ENCODE results near the gene POLR1E. TPM values are rescaled to one million over a fixed set of nuclear protein-coding genes. Genes with fewer than 3 reads are reported as not detected.

POLR1E gene
- total and polyA plus RNA-seq, 9 of the 15 experiments (the other 6 are each of a cell fraction or from before 2014, with no cell fraction given): 18.9 to 102 (median 74.4) TPM

- TF ChIP-seq, protein P1, sequence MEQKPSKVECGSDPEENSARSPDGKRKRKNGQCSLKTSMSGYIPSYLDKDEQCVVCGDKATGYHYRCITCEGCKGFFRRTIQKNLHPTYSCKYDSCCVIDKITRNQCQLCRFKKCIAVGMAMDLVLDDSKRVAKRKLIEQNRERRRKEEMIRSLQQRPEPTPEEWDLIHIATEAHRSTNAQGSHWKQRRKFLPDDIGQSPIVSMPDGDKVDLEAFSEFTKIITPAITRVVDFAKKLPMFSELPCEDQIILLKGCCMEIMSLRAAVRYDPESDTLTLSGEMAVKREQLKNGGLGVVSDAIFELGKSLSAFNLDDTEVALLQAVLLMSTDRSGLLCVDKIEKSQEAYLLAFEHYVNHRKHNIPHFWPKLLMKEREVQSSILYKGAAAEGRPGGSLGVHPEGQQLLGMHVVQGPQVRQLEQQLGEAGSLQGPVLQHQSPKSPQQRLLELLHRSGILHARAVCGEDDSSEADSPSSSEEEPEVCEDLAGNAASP (IDR thresholded peaks at IDR 0.05): no peak
- TF ChIP-seq POLR2B (IDR thresholded peaks at IDR 0.05; ENCODE audit: low read depth, partially characterized antibody) (peak; percentile 53), ELF1 (tag; IDR thresholded peaks at IDR 0.05) (no peak), SAP30 (IDR thresholded peaks at IDR 0.05; ENCODE audit: borderline replicate concordance, insufficient read depth, low read depth, low read length, poor library complexity, severe bottlenecking) (peak; percentile 84), ZNF707 (CRISPR knock-in tag; conservative IDR thresholded peaks at IDR 0.05) (no peak), ETV5 (CRISPR knock-in tag; IDR thresholded peaks at IDR 0.05; ENCODE audit: low read depth) (peak; percentile 67; the same call in 1 of the 2 replicates), KAT7 (CRISPR knock-in tag; IDR thresholded peaks at IDR 0.05; ENCODE audit: borderline replicate concordance) (peak; percentile 91; the same call in 1 of the 2 replicates), TBP (optimal IDR thresholded peaks at IDR 0.05; ENCODE audit: low read depth, low read length) (peak; percentile 5), PHF20 (IDR thresholded peaks at IDR 0.05; ENCODE audit: partially characterized antibody) (peak; percentile 10), FOXP1 (CRISPR knock-in tag; IDR thresholded peaks at IDR 0.05) (peak; percentile 86), FOS (IDR thresholded peaks at IDR 0.05; ENCODE audit: extremely low read depth, insufficient read length) (no peak), ARNT (IDR thresholded peaks at IDR 0.05) (no peak), TBL1XR1 (IDR thresholded peaks at IDR 0.05; ENCODE audit: low read length in 2 of 2) (no peak), RBFOX2 (IDR thresholded peaks at IDR 0.05; ENCODE audit: low read depth, low read length) (peak; percentile 83), EGR1 (conservative IDR thresholded peaks at IDR 0.05) (0 out of 2 replicates have a peak, but pooled peaks have one; percentile 17), TAF1 (IDR thresholded peaks at IDR 0.05; ENCODE audit: control insufficient read depth, extremely low read depth, insufficient read depth, low read length, severe bottlenecking) (peak; percentile 25)
- TF ChIP-seq, protein P2, sequence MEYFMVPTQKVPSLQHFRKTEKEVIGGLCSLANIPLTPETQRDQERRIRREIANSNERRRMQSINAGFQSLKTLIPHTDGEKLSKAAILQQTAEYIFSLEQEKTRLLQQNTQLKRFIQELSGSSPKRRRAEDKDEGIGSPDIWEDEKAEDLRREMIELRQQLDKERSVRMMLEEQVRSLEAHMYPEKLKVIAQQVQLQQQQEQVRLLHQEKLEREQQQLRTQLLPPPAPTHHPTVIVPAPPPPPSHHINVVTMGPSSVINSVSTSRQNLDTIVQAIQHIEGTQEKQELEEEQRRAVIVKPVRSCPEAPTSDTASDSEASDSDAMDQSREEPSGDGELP (CRISPR knock-in tag; IDR thresholded peaks at IDR 0.05; ENCODE audit: borderline replicate concordance): peak; percentile 65
- TF ChIP-seq, protein P3, sequence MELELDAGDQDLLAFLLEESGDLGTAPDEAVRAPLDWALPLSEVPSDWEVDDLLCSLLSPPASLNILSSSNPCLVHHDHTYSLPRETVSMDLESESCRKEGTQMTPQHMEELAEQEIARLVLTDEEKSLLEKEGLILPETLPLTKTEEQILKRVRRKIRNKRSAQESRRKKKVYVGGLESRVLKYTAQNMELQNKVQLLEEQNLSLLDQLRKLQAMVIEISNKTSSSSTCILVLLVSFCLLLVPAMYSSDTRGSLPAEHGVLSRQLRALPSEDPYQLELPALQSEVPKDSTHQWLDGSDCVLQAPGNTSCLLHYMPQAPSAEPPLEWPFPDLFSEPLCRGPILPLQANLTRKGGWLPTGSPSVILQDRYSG (tag; conservative IDR thresholded peaks at IDR 0.05; ENCODE audit: low read depth): 0 out of 2 replicates have a peak, but pooled peaks have one; percentile 22
- TF ChIP-seq, protein P4, sequence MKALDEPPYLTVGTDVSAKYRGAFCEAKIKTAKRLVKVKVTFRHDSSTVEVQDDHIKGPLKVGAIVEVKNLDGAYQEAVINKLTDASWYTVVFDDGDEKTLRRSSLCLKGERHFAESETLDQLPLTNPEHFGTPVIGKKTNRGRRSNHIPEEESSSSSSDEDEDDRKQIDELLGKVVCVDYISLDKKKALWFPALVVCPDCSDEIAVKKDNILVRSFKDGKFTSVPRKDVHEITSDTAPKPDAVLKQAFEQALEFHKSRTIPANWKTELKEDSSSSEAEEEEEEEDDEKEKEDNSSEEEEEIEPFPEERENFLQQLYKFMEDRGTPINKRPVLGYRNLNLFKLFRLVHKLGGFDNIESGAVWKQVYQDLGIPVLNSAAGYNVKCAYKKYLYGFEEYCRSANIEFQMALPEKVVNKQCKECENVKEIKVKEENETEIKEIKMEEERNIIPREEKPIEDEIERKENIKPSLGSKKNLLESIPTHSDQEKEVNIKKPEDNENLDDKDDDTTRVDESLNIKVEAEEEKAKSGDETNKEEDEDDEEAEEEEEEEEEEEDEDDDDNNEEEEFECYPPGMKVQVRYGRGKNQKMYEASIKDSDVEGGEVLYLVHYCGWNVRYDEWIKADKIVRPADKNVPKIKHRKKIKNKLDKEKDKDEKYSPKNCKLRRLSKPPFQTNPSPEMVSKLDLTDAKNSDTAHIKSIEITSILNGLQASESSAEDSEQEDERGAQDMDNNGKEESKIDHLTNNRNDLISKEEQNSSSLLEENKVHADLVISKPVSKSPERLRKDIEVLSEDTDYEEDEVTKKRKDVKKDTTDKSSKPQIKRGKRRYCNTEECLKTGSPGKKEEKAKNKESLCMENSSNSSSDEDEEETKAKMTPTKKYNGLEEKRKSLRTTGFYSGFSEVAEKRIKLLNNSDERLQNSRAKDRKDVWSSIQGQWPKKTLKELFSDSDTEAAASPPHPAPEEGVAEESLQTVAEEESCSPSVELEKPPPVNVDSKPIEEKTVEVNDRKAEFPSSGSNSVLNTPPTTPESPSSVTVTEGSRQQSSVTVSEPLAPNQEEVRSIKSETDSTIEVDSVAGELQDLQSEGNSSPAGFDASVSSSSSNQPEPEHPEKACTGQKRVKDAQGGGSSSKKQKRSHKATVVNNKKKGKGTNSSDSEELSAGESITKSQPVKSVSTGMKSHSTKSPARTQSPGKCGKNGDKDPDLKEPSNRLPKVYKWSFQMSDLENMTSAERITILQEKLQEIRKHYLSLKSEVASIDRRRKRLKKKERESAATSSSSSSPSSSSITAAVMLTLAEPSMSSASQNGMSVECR (CRISPR knock-in tag; IDR thresholded peaks at IDR 0.05): peak; percentile 96
These were observed 21.1 kb upstream of the POLR1E start (continued) for GRCh38 chr9:37464426-37465248.

All from K562 (cell line).